ENCODE data around the gene RRP8. TPM values are rescaled to one million over a fixed set of nuclear protein-coding genes. Genes with fewer than 3 reads are reported as not detected.

RRP8 gene
- total and polyA plus RNA-seq, 9 of the 15 experiments (the other 6 are each of a cell fraction or from before 2014, with no cell fraction given), result 5.7 to 47.3 (median 32.6) TPM

GRCh38 chr11:6648501-6648900 lies 45.1 kb upstream of the RRP8 start:
- ATAC-seq (no peak), FAIRE-seq (no peak), DNase-seq (ENCODE audit: extremely low read depth in 1 of 4, low spot score in 3 of 4) (no peak)
- no peak overlapping the region for H3K27ac ChIP-seq (ENCODE audit: extremely low read depth, low read depth, low read length)
- no peaks in the 10 kb centered on the region for H3K9me3 ChIP-seq (replicated peaks; ENCODE audit: control insufficient read depth, insufficient read depth, low read depth, low read length)
- H3K9ac ChIP-seq (ENCODE audit: insufficient read depth in 1 of 2, low read depth in 2 of 2, low read length in 2 of 2), result no peak overlapping the region
- POLR2A ChIA-PET, result interaction anchor here (1.0 to 3.1 kb wide), 3 partner anchors 10 to 21 kb away, joined by 3 to 12 read pairs (median 4); no protein-coding TSS in a partner anchor
- no peaks in the 10 kb centered on the region; a peak in 1 of 5 replicates for H3K27me3 ChIP-seq (ENCODE audit: control insufficient read depth in 2 of 2, insufficient read depth in 2 of 2, low read length in 2 of 2)
- CTCF ChIA-PET (ENCODE audit: low intra/inter-chr PET ratio), result no interaction called here
- peaks cover 20 to 43% of the 10 kb centered on the region in 2 experiments for H3K4me1 ChIP-seq (replicated peaks in 1 of 2; ENCODE audit: control insufficient read depth in 2 of 2, insufficient read depth in 2 of 2, low read length in 2 of 2)
- H2AFZ ChIP-seq (ENCODE audit: low read depth, low read length), result no peak overlapping the region
- H3K9me1 ChIP-seq (ENCODE audit: control insufficient read depth, insufficient read depth, low read length), result no peaks in the 10 kb centered on the region
- BruUV-seq (replicated peaks), result no TSS peak
- no peak overlapping the region for H3K4me3 ChIP-seq
- in situ Hi-C loops (cut with MboI), result no loop called here
- WGBS (ENCODE audit: insufficient coverage, low coverage, missing lambda C conversion rate), result 38% methylated on average over 1 of the region's 1 CpG
- H3K36me3 ChIP-seq (ENCODE audit: control insufficient read depth, insufficient read depth, low read length), result no peaks in the 10 kb centered on the region
- no peaks in the 10 kb centered on the region for H3K79me2 ChIP-seq (ENCODE audit: control insufficient read depth, insufficient read depth, low read length)
- no peaks in the 10 kb centered on the region for H4K20me1 ChIP-seq (replicated peaks; ENCODE audit: control insufficient read depth, insufficient read depth, low read length)
- H3K4me2 ChIP-seq (ENCODE audit: insufficient read depth, low read length), result no peak overlapping the region
- intact Hi-C loops (cut with micrococcal nuclease), result no loop called here
- no peak for TF ChIP-seq MGA (IDR thresholded peaks at IDR 0.05)
- TF ChIP-seq TSHZ1 (CRISPR knock-in tag; IDR thresholded peaks at IDR 0.05), result no peak
- no peak for TF ChIP-seq GATAD2A (IDR thresholded peaks at IDR 0.05)
- no peak for TF ChIP-seq BRF1 (IDR thresholded peaks at IDR 0.05; ENCODE audit: borderline replicate concordance, extremely low read depth, insufficient read length)
- no peak for TF ChIP-seq DNMT1 (IDR thresholded peaks at IDR 0.05)

Data from K562 (cell line).